Measurements from ENCODE around the gene GPC6.

DNA sequence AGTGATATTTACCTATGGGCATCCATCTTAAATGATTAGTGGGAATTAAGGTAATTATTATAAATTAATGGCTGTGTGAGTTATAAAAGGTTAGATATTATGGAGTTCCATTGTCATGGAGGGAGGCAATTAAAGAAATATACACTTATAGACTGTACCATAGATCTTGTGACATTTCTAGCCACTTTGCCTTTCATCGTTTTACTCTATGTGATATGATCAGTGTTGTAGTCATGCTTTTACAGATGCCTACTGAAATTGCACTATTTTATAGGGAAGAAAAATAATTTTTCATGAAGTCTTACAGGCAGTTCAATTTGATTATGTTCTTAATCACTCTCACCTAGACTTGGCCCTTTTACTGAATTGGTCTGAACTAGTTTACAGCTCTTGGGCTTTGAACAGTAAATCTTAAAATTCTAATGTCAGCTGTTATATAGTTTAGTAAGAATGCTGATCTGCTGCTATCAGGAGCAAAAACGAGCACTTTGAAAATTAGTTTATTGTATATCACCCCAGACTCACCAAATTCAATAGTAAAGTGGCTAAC is 301.2 kb downstream of the GPC6 start:
- TF ChIP-seq, protein P1, sequence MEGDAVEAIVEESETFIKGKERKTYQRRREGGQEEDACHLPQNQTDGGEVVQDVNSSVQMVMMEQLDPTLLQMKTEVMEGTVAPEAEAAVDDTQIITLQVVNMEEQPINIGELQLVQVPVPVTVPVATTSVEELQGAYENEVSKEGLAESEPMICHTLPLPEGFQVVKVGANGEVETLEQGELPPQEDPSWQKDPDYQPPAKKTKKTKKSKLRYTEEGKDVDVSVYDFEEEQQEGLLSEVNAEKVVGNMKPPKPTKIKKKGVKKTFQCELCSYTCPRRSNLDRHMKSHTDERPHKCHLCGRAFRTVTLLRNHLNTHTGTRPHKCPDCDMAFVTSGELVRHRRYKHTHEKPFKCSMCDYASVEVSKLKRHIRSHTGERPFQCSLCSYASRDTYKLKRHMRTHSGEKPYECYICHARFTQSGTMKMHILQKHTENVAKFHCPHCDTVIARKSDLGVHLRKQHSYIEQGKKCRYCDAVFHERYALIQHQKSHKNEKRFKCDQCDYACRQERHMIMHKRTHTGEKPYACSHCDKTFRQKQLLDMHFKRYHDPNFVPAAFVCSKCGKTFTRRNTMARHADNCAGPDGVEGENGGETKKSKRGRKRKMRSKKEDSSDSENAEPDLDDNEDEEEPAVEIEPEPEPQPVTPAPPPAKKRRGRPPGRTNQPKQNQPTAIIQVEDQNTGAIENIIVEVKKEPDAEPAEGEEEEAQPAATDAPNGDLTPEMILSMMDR (IDR thresholded peaks at IDR 0.05) = no peak
- TF ChIP-seq EZH2 (IDR thresholded peaks at IDR 0.05) = no peak

All from neural progenitor cell (in vitro differentiated cells).